Activated CD8-positive, alpha-beta memory T cell treated with anti-CD3 and anti-CD28 coated beads, Interleukin-2, amount 50 U/mL, for 48 hours (primary cell): ENCODE data around the gene KLK11.

Experiments
- DNase-seq: peaks from one replicate; pipeline ENCODE4 v3.0.0-alpha.2; 2020

KLK11 gene

GRCh38 chr19:51027126-51027806 lies 850 bp upstream of the KLK11 start:
- no peak for DNase-seq

- no peak for DNase-seq
Observed at GRCh38 chr19:51025809-51026553, 435 bp downstream of the KLK11 start.

DNA sequence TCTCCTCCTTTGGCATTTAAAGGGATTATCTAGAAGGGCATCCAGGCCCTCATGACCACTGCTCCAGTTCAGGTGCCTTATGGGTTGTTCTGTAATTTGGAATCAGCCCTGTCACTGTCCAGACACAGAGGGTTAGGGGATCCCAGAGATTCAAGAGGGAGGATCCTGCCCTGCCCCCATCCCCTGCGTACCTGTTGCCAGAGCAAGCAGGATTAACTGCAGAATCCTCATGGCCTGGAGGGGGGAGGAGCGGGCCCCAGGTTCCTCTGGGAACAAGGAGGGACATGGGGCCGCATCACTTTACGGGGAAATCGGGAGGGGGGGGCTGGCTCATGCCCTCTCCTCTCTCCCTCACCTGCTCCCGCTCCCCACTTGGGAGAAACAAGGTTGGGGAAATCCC lies 1.0 kb downstream of the KLK11 start:
- DNase-seq: no peak

GRCh38 chr19:51024924-51025323 lies 1.5 kb downstream of the KLK11 start:
- DNase-seq: no peak

DNA sequence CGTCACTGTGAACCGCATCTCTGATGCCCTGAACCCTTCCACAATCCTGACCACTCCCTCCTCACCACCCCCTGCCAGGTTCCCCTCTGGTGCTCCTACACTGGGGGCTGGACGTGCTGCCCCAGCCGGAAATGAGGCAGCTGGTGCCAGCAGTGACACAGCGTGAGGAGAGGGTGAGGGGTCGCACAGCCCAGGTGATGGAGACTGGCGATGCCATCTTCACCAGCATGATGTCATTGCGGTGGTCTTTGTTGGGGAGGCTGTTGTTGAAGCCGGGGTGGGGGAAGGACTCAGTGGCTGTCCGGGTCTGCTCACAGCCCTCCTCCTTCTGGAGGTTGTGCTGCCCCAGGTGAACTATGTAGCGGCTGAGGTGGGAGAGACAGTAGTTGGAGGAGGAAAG lies 2.5 kb downstream of the KLK11 start:
- DNase-seq: no peak

- no peak for DNase-seq
Observed at GRCh38 chr19:51022526-51022925, 3.9 kb downstream of the KLK11 start.

DNA sequence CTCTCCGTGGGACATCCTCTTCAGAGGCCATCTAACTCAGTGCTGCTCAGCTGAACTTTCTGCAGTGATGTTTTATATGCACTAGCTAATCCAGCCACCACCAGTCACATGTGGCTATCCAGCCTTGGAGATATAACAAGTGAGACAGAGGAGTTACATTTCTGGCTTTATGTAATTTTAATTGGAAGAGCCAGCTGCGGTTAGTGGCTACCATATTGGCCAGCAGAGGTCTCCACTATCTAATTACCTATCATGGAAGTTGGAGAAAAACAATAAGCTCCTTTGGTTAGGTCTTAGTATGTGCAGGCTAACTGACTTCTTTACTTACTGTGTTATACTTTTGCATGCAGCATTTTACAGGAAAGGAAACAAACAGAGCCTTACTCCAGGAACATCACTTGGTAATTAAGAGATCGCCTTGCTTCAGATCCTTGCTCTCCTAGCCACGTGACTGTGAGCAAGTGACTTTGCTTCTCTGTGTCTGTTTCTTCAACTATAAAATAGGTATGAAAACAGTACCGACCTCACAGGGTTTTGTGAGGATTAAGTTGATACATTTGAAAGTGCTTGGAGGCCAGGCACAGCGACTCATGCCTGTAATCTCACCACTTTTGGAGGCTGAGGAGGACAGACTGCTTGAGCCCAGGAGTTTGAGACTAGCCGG lies 5.3 kb downstream of the KLK11 start:
- DNase-seq: no peak

DNA sequence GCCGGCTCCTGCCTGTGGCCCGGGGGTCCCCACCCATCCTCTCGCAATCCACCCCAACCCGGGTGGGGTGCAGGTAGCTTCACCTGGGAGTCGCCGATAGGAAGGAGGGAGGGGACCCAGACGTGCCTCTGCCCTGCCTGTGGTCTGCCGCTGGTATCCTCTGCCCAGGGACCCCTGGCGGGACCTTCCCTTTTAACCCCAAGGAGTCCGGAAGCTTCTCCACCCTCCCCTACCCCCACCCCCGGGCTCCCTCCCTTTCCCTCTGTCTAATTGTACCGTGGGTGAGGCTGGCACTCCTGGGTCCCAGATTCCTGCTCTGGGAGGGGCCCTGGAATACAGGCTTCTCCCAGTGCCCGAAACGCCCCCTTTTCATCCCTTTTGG lies 6.9 kb downstream of the KLK11 start, which contains the start of gene KLK10:
Gene KLK10, minus strand, starts transcription at position 166 of the 382 bp plus-strand sequence. CDS start 579 bp downstream, outside the sequence.
- no peak for DNase-seq

DNA sequence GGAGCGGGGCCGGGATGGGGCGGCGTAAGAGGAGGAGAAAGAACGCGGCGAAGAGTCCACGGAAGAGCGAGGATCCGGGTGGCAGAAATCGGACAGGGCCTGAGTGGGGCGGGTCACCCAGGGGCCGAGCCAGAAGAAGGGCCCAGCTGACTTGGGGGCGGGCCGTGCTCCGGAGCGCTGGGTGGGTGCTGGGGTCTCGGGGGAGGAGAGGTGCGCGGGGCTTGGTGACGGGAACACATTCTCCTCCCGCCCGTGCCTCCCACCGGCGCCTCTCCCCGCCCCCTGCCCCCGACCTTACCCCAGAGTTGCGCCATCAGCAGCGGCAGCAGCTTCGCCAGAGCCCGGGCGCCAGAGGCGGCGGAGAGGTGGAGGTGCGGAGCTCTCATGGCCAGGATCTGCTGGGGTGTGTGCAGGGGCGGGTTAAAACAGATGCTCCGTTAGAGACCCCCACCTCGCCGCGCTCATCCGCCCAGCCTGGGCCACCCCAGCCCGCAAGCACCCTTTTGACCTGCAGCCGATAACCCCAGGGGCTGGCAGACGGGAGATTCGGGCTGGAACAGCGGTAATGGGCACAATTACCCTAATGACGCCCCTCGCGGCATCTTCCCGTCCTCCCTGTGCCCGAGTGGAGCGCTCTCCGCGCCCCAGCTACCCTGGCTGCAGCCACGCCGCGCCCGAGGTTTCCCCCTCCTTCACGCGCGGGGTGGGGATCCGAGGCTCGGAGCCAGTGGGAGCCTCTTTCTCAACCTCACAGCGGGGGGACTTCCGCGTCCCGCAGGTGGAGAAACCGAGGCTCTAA lies 7.5 kb downstream of the KLK11 start:
- peak; percentile 57 for DNase-seq

DNA sequence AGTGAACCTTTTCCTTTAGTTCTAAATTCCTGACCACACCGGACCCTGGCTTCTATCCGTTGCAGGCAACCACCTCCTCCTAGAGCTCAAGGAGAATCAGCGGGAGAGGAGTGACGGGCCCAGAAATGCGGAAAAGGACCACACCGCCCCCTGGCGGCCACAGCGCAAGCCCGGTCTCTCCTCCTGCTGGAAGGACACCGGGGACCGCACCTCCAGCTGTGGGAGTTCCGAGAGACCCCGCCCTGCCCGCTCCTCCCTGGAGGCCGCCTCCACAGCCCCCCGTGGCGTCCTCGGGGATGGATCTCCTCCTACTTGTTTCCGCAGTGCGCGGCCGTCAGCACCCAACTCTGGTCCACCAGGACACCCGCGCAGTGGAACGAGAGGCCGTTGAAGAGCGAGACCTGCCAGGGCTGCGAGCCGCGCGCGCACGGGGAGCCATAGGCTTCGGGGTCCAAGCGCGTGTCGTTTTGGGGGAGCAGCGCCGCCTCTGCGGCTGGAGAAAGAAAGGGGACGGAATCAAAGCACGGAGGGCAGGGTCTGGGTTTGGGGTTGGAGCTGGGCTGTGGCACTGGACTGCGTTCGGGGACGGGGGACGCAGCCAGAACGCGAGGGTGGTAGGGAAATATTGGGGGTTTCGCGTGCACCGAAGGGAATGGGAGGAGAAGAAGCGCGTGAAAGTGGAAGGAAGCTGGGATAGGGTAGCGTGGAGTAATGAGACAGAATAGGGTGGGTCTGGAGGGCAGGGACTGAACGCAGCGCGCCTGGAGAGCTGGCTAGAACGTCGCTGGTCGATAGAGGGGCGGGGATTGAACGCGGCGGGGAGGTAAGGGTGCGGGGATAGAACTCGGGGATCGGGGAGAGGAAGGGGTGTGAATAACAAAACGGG lies 9.4 kb downstream of the KLK11 start:
- DNase-seq: peak; percentile 93

DNA sequence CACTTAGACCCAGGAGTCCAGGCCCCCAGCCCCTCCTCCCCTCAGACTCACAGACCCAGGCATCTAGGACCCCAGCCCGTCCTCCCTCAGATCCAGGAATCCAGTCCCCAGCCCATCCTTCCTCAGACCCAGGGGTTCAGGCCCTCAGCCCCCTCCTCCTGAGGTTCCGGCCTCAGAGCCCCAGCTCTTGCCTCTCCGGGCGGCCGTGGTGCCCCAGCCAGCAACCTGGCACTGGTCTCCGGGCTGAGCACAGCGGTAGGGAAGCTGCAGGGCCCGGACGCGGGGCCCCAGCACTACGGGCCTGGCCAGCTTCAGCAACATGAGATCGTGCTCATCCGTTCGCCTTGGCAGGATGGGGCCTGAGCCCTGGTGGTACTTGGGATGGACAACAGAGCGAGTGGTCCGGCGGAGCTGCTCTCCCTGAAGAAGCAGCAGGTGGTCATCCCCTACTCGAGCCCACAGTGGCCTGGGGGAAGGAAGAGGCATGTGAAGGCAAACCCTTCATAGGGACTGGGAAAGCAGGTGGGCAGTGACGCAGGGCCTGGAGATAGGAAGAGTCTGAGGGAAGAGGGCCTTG lies 10.6 kb downstream of the KLK11 start:
- no peak for DNase-seq

DNA sequence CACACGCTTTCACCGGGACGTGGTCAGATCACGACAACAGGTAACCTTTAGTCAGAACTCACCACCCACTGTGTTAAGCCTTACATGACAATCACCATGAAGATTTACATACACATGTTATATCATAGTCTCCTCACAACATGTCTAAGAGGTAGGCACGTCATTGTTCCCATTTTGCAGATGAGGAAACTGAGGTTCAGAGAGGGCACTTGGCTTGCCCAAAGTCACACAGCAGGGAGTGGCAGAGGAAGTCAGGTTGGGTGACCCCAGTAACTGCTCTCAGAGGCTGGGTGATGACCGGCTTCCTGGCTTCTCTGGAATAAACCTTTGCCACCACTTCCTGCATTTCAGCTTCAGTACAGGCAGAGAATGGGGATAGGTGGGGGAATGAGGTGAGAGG lies 12.2 kb downstream of the KLK11 start:
- DNase-seq: no peak

GRCh38 chr19:51012661-51013190 lies 13.7 kb downstream of the KLK11 start:
- no peak for DNase-seq

- no peak for DNase-seq
Observed at GRCh38 chr19:51010066-51010795, 16.2 kb downstream of the KLK11 start.

DNA sequence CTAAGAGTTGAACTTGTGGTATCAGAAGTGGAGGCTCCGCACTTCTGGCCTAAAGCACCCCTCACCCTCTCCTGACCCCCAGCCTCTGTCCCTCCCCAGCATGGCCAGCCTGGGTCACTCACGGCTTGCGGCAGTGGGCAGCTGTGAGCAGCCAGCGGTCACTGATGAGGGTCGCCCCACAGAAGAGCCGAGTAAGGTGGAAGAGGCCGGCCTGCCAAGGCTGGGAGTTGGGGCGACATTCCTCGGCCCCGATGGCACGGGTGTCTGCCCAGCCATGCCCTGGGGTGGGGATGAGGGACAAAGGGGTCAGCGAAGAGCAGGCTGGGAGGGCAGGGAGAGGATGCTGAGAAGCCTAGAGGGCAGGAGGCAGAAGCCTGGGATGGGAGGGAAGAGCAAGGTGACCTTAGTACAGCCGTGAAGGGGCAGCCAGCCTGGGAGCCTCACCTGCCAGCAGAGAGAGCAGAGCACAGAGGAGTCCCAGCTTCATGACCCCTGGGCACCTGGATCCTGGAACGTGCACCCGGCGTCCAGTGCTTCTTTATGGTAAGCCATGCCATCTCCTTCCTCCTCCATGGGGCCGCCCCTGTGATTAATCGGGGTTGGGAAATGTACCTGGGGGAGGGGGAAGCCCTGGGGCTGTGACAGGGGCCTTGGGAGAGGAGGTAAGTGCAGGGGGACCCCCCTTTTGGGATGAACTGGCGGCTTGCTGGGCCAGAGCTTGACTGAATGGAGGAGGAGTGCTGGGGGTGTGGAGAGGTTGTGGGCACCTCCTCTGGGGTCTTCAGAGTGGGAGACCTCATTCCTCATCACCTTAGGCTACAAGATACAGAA lies 17.1 kb downstream of the KLK11 start:
- DNase-seq: no peak

DNA sequence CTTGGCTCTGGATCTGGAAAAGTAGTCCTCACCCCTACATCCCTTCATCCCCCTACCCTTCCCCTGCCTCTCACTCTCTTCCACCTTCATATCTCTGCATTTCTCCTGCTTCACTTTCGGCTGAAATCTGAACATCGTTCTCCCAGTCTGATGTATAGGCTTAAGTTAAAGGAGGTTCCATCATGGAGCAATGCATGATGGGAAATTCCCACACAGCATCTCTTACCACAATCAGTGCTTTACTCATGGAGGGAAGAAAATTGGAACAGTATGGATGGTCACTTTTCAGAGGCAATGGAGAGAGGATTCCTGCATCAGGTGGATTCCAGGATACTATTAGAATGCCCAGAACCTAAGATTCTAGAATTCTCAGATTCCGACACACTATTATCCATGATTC lies 18.9 kb downstream of the KLK11 start:
- DNase-seq: no peak

GRCh38 chr19:51006406-51006805 lies 20.0 kb downstream of the KLK11 start:
- DNase-seq: no peak

- DNase-seq: no peak
Observed at GRCh38 chr19:51005248-51005647, 21.2 kb downstream of the KLK11 start.

DNA sequence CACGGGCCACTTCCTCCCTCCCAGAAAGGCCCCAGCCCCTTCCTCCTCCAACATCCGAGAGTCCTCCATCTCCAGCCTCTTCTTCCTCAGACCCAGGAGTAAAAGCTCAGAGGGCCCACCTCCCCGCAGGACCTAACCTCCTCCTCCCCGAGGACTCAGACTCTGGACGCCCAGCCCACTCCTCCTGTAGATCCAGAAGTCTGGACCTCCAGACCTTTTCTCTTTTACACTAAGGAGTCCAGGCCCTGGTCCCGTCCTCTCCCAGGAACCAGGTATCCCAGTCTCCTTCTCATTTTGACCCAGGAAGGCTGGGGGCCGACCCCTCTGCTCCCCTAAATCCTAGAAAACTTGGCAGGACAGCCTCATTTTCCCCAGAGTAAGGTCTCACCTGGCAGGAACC lies 23.1 kb downstream of the KLK11 start:
- DNase-seq: no peak
